Fibroblast of villous mesenchyme (primary cell): ENCODE measurements around the gene IMP4. TPM values are rescaled to one million over a fixed set of nuclear protein-coding genes. Genes with fewer than 3 reads are reported as not detected.

Experiments used
- DNase-seq: peaks from one replicate; pipeline ENCODE4 v3.0.0-alpha.2; 2010; ENCODE audit warnings: low read depth
- H3K4me3 ChIP-seq: 2 replicates; pipeline ENCODE4 v1.5.1; 2011; ENCODE audit warnings: low read depth, mild to moderate bottlenecking, low read length
- total RNA-seq: library from RNA; depleted of rRNA; stranded (reverse); fragments of >200 nt; gene quantifications from 2 replicates; pipeline ENCODE4 v1.2.3, GENCODE V29; 2012
- TF ChIP-seq, protein P1 (sequence below): IDR thresholded peaks from 2 replicates; pipeline ENCODE4 v1.5.1; 2012; ENCODE audit warnings: low read depth, mild to moderate bottlenecking, low read length; ENCODE audit not compliant: insufficient read depth

Gene IMP4
- total RNA-seq, 1 donor, result 60.5 TPM

DNA sequence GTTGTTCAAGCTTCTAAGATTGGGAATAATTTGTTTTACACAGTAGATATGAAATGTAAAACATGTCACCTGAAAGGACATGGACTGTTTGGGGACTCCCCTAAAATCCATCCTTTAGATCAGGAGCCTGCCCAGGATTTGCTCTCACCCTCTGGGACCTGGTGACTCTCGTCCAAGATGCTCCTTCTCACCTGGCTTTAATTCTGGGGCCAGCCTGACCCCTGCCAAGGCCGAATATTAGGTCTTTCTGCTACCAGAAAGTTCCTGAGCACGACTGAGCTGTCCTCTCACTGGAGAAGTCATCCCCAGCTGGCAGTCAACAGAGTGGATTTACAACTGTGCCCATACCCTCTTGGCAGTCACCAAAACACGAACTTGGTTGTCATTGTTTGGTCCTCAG lies 38.4 kb downstream of the IMP4 start:
- TF ChIP-seq, protein P1, sequence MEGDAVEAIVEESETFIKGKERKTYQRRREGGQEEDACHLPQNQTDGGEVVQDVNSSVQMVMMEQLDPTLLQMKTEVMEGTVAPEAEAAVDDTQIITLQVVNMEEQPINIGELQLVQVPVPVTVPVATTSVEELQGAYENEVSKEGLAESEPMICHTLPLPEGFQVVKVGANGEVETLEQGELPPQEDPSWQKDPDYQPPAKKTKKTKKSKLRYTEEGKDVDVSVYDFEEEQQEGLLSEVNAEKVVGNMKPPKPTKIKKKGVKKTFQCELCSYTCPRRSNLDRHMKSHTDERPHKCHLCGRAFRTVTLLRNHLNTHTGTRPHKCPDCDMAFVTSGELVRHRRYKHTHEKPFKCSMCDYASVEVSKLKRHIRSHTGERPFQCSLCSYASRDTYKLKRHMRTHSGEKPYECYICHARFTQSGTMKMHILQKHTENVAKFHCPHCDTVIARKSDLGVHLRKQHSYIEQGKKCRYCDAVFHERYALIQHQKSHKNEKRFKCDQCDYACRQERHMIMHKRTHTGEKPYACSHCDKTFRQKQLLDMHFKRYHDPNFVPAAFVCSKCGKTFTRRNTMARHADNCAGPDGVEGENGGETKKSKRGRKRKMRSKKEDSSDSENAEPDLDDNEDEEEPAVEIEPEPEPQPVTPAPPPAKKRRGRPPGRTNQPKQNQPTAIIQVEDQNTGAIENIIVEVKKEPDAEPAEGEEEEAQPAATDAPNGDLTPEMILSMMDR, result no peak
- no peak overlapping the region for H3K4me3 ChIP-seq
- DNase-seq, result no peak

DNA sequence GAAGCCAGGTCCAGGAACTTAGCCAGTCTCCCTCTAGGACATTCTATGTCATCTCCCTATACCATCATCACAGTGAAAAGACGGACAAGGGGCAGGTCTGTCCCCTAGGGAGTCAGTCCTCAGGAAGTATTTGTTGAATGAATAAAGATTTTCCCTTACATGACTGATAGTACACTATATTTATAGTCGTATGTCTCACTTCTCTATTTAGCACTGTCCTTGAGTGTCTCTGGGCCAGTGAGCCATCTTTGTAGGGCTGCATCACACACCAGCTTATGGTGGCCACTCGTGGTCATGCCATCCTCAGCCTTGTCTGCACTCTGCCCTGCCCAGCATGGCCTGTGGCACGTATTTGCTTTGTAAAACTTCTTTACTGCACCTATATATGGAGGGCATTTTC lies 38.9 kb downstream of the IMP4 start:
- no peak for DNase-seq
- no peak overlapping the region for H3K4me3 ChIP-seq
- TF ChIP-seq, protein P1, result no peak

DNA sequence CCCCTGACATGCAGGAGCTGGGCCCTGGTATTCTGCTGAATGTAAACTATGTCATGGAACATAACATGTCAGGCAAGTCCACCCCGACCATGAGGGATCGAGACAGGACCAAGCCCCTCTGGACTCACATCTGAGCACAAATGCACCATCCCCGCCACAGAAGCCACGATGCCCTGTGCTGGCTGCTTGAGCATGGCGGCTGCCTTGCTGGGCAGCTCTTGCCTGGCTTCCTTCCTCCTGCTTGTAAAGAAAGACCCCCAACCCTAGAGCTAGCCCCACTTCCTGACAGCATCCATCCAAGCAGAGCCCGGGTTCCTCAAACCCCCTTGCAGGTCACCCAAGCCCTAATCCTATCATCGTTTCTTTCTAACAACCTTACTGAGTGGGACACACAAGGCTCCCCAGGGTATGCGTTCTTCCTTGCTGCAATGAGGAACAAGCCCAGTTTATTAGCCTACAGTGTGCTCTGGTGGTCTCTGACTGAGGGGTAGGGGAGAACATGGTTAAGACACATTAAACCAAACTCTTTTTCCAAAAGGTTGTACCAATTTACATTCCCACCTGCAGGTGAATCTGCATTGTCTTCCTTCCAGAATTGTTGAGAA lies 39.7 kb downstream of the IMP4 start:
- TF ChIP-seq, protein P1, result no peak
- no peak overlapping the region for H3K4me3 ChIP-seq
- no peak for DNase-seq

DNA sequence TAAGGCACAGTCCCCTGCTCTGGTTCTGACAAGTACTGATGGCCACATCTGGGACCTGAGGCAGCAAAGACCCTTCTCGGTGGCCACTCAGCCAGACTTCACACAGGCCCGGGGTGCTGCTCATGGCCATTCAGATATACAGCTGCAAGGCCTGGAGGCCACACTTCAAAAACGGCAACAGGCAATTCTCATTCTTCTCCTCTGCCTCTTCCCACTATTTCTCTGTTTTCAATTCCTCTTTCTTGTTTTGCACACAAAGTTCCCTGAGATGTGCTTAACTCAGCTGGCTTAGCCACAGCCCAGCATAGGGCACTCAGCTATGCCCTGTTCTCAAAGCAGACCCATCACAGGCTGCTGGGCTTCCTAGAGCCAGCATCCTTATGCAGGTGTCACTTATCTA lies 43.0 kb downstream of the IMP4 start:
- no peak overlapping the region for H3K4me3 ChIP-seq
- TF ChIP-seq, protein P1, result no peak
- DNase-seq, result no peak

DNA sequence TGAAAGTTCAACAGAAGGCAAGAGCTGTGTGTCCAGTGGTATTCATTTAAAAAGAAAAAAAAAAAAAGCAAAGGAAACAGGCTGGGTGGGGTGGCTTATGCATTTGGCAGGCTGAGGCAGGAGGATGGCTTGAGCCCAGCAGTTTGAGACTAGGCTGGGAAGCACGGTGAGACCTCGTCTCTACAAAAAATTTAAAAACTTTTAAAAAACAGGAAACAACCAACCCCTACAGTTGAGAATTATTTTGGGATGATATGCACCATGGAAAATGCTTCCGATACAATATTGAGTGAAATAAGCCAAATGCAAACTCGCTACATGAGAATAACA lies 44.3 kb downstream of the IMP4 start:
- TF ChIP-seq, protein P1, result no peak
- H3K4me3 ChIP-seq, result no peak overlapping the region
- no peak for DNase-seq

DNA sequence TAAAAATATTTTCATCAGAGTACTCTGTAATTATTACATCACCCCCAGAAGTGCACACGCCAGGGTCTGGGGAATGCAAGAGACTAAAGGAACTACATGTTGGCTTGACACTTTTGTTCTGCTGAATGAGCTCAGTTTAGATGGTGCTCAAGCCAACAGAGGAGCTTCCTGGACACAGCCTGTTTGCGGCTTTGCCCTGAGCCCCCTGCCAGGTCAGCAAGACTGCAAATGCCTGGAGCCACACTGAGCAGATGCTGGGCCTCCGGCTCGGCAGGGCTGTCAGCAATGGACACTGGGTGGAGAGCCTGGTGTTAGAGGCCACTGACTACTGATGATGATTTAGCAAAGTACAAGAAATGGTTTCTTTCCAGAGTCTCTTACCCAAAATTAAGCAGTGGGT lies 45.1 kb downstream of the IMP4 start:
- no peak for DNase-seq
- TF ChIP-seq, protein P1, result no peak
- H3K4me3 ChIP-seq, result no peak overlapping the region

DNA sequence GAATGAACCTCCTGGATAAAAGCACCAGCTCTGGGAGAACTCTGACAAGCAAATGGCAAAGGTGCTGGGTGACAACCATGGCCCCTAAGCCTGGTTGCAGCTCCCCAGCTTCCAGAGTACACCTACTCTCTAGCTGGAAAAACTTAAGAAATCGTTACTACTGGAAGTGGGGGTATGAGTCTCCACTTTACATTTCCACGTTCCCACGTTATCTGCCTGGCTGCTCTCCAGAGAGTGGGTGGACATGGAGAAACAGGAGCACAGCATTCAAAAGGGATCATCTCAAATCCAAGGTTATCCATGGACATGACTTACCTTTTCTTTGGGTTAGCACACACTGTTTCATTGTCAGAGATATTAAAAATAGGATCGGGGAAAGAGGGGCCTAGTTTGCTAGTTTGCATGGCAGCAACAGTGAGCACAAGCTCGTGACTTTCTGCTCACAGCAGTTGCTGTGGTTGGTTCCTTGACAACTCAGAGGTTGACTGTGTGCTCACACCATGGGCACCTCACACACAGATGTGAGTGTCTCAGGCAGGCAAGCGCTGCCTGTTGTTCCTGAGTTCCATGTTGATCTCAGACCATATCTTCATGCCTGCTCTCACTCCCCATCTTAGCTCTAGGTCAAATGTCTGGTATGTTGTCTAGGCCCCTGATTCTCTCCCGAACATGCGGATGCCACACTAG lies 45.7 kb downstream of the IMP4 start:
- TF ChIP-seq, protein P1, result no peak
- no peak for DNase-seq

More for the DNA sequence above, 45.7 kb downstream of the IMP4 start:
- no peak overlapping the region for H3K4me3 ChIP-seq
